IMR-90 (cell line): ENCODE results near the gene ASF1A. TPM values are rescaled to one million over a fixed set of nuclear protein-coding genes. Genes with fewer than 3 reads are reported as not detected.

ENCODE experiments used
- ATAC-seq: fragments of 200-7000 bp; cut with Tn5 transposase; 2 replicates; pipeline ENCODE4 v1.9.1; 2020; ENCODE audit warnings: low read depth, mild to moderate bottlenecking, moderate library complexity
- BruUV-seq: library from RNA; stranded (reverse); fragments of 400-500 nt; replicated peaks from 2 replicates; lab custom pipeline; 2021; lab: Mats Ljungman, UMichigan
- CTCF ChIA-PET: fragments of 300-600 bp; formaldehyde crosslinking; extraction: SDS; loops from one replicate; lab custom pipeline; 2021; ENCODE audit warnings: antibody characterized with exemption; lab: Yijun Ruan, JAX
- POLR2A ChIA-PET: fragments of 300-600 bp; sonication (Branson Sonifier 250); formaldehyde crosslinking; loops from one replicate; lab custom pipeline; 2022; ENCODE audit warnings: antibody characterized with exemption; ENCODE audit not compliant: unreplicated experiment; lab: Charles Lee
- DNase-seq: peaks from one replicate; pipeline ENCODE4 v3.0.0; 2013
- H2AFZ ChIP-seq: replicated peaks from 2 replicates; pipeline ENCODE3; 2013; ENCODE audit warnings: low read length, mild to moderate bottlenecking; ENCODE audit not compliant: poor library complexity
- H2AK5ac ChIP-seq: 2 replicates; pipeline ENCODE4 v1.6.1; 2013; ENCODE audit warnings: low read depth, low read length, inconsistent platforms
- H2AK9ac ChIP-seq: replicated peaks from 2 replicates; pipeline ENCODE3; 2013; ENCODE audit warnings: mild to moderate bottlenecking, low read depth, low read length, moderate library complexity; ENCODE audit not compliant: poor library complexity
- H2BK120ac ChIP-seq: 2 replicates; pipeline ENCODE4 v1.6.1; 2013; ENCODE audit warnings: low read depth, low read length, inconsistent platforms
- H2BK15ac ChIP-seq: 3 replicates; pipeline ENCODE4 v1.6.1; 2013; ENCODE audit warnings: low read depth, low read length, inconsistent platforms
- H2BK20ac ChIP-seq: 2 replicates; pipeline ENCODE4 v1.6.1; 2013; ENCODE audit warnings: low read depth, mild to moderate bottlenecking, inconsistent platforms, low read length, moderate library complexity
- H2BK5ac ChIP-seq: 2 replicates; pipeline ENCODE4 v1.6.1; 2013; ENCODE audit warnings: mild to moderate bottlenecking, low read depth, low read length, inconsistent platforms; ENCODE audit not compliant: poor library complexity, severe bottlenecking
- H3K14ac ChIP-seq: replicated peaks from 2 replicates; pipeline ENCODE4 v1.6.1; 2013; ENCODE audit warnings: low read depth, low read length, inconsistent platforms
- H3K18ac ChIP-seq: 2 replicates; pipeline ENCODE4 v1.6.1; 2013; ENCODE audit warnings: low read depth, low read length, control low read depth
- H3K23ac ChIP-seq: 2 replicates; pipeline ENCODE4 v1.6.1; 2013; ENCODE audit warnings: low read depth, low read length, inconsistent platforms
- H3K27ac ChIP-seq: 2 replicates; pipeline ENCODE4 v1.5.1; 2013; ENCODE audit warnings: mild to moderate bottlenecking, control low read depth, low read length; ENCODE audit not compliant: insufficient read depth
- H3K27me3 ChIP-seq: 2 replicates; pipeline ENCODE4 v1.6.1; 2013; ENCODE audit warnings: low read length; ENCODE audit not compliant: control insufficient read depth, insufficient read depth
- H3K36me3 ChIP-seq: 2 replicates; pipeline ENCODE4 v1.6.1; 2013; ENCODE audit warnings: low read length, mixed read lengths; ENCODE audit not compliant: control insufficient read depth, insufficient read depth
- H3K4ac ChIP-seq: 2 replicates; pipeline ENCODE4 v1.6.1; 2013; ENCODE audit warnings: low read depth, low read length, inconsistent platforms
- H3K4me1 ChIP-seq: 2 replicates; pipeline ENCODE4 v1.6.1; 2013; ENCODE audit warnings: low read length, mixed read lengths; ENCODE audit not compliant: control insufficient read depth, insufficient read depth
- H3K4me2 ChIP-seq: 2 replicates; pipeline ENCODE4 v1.6.1; 2013; ENCODE audit warnings: low read depth, mild to moderate bottlenecking, control low read depth, low read length, moderate library complexity
- H3K4me3 ChIP-seq: 2 replicates; pipeline ENCODE4 v1.5.1; 2013; ENCODE audit warnings: low read depth, mild to moderate bottlenecking, control low read depth, low read length, moderate library complexity; ENCODE audit not compliant: insufficient read depth
- H3K56ac ChIP-seq: 2 replicates; pipeline ENCODE4 v1.6.1; 2013; ENCODE audit warnings: low read length, inconsistent platforms; ENCODE audit not compliant: insufficient read depth; ENCODE audit errors: extremely low read depth
- H3K79me1 ChIP-seq, 2 experiments: 2 replicates each; pipeline ENCODE4 v1.6.1; 2013; ENCODE audit warnings: low read length in 2 of 2, inconsistent platforms in 1 of 2, low read depth in 1 of 2
- H3K9ac ChIP-seq: 2 replicates; pipeline ENCODE4 v1.6.1; 2013; ENCODE audit warnings: low read depth, low read length, control low read depth
- H3K9me1 ChIP-seq: 2 replicates; pipeline ENCODE4 v1.6.1; 2013; ENCODE audit warnings: low read length, inconsistent platforms; ENCODE audit not compliant: insufficient read depth
- H3K9me3 ChIP-seq: 2 replicates; pipeline ENCODE4 v1.6.1; 2013; ENCODE audit warnings: low read length; ENCODE audit not compliant: control insufficient read depth, insufficient read depth
- H4K20me1 ChIP-seq: 2 replicates; pipeline ENCODE4 v1.6.1; 2013; ENCODE audit warnings: low read length, inconsistent platforms; ENCODE audit not compliant: insufficient read depth
- H4K5ac ChIP-seq: 2 replicates; pipeline ENCODE4 v1.6.1; 2013; ENCODE audit warnings: mild to moderate bottlenecking, low read depth, low read length, control low read depth
- H4K8ac ChIP-seq, 2 experiments: 2 replicates each; pipeline ENCODE4 v1.6.1; 2013; ENCODE audit warnings: low read depth in 2 of 2, low read length in 2 of 2, control low read depth in 1 of 2, inconsistent platforms in 1 of 2
- H4K91ac ChIP-seq: 2 replicates; pipeline ENCODE4 v1.6.1; 2013; ENCODE audit warnings: low read depth, low read length, inconsistent platforms; ENCODE audit not compliant: insufficient read depth
- CTCF ChIP-seq: conservative IDR thresholded peaks from 2 replicates; pipeline ENCODE4 v1.5.1; 2012; ENCODE audit warnings: mild to moderate bottlenecking, low read depth, low read length, improper control_type of control experiment
- SMC3 ChIP-seq: fragments of 150-350 bp; IDR thresholded peaks from 2 replicates; pipeline ENCODE4 v1.6.1; 2016; ENCODE audit warnings: low read depth, mild to moderate bottlenecking, antibody characterized with exemption, low read length, moderate library complexity
- WGBS, 2 experiments: methylation state at CpG; one replicate each; pipeline versions ENCODE4 v1.1.5 to v1.1.7; 2013; ENCODE audit warnings: missing lambda C conversion rate in 2 of 2; ENCODE audit not compliant: insufficient read length in 1 of 2; ENCODE audit errors: extremely low coverage in 2 of 2; 5-methylcytosine and 5-hydroxymethylcytosine counted together
- dilution Hi-C: fragments of 300-500 bp; cut with HindIII; formaldehyde crosslinking; loops from one replicate; pipeline ENCODE4 v1.14.3; 2018; ENCODE audit warnings: low sequenced_read_pairs; ENCODE audit not compliant: unreplicated experiment
- in situ Hi-C: fragments of 300-500 bp; cut with MboI; formaldehyde crosslinking; loops from 3 replicates; pipeline ENCODE4 v1.14.3; 2019; ENCODE audit warnings: low sequenced_read_pairs, inconsistent platforms, mixed read lengths
- intact Hi-C: fragments of 100-400 bp; cut with micrococcal nuclease; formaldehyde crosslinking; loops from 2 replicates; pipeline ENCODE4 v1.10.0; 2022
- polyA plus RNA-seq, 3 experiments: library from polyadenylated mRNA; depleted of rRNA; stranded (reverse); fragments of >200 nt; gene quantifications; 2 replicates each; pipeline ENCODE4 v1.2.3, GENCODE V29; 2012; ENCODE audit warnings: low replicate concordance in 1 of 3
- total RNA-seq: library from RNA; depleted of rRNA; stranded (reverse); fragments of >200 nt; gene quantifications from 2 replicates; pipeline ENCODE4 v1.2.3, GENCODE V29; 2012

ASF1A gene
- total and polyA plus RNA-seq, 2 of the 4 experiments (the other 2 are of a cell fraction), result 10.1 to 11.1 TPM

DNA sequence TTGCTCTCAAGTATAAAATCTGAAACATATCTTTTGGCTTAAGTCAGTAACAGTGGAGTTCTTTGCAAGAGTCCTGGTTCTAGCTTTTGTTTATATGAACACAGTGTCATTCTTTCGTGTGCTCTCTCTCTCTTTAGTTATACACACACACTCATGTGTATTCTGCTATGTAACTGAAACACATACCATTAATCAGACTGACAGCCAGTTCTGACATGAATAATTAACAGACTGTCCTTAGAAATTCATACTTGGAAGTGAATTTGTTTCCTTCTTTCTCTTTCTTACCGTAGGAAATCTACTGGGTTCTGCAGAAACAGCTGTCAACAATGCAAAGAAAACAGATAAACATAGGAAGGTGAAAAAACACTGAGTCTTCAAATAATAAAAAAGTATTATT is 38.5 kb downstream of the ASF1A start:
- Histone ChIP-seq H3K79me1 (peaks cover 0 to 7% of the 10 kb centered on the region in 2 experiments; a peak in 2 of 4 replicates), H3K27ac (no peak overlapping the region), H3K56ac (no peak overlapping the region), H4K5ac (no peak overlapping the region), H3K4me1 (no peaks in the 10 kb centered on the region), H4K20me1 (no peaks in the 10 kb centered on the region), H2AK5ac (no peak overlapping the region), H3K27me3 (no peaks in the 10 kb centered on the region), H3K36me3 (no peaks in the 10 kb centered on the region), H2BK120ac (no peak overlapping the region), H4K91ac (no peak overlapping the region), H2BK15ac (no peak overlapping the region), H3K9ac (no peak overlapping the region), H3K9me3 (no peaks in the 10 kb centered on the region), H3K18ac (no peak overlapping the region), H2AFZ (no peak overlapping the region), H2AK9ac (no peak overlapping the region), H3K9me1 (no peaks in the 10 kb centered on the region), H2BK5ac (no peak overlapping the region), H3K14ac (no peak overlapping the region), H3K23ac (no peak overlapping the region), H3K4me2 (no peak overlapping the region), H3K4me3 (no peak overlapping the region), H4K8ac (no peak overlapping the region), H3K4ac (no peak overlapping the region), H2BK20ac (no peak overlapping the region)
- intact Hi-C loops (no loop called here), in situ Hi-C loops (no loop called here), dilution Hi-C loops (no loop called here)
- ATAC-seq, result no peak
- CTCF ChIA-PET, result no interaction called here
- no peak for TF ChIP-seq CTCF
- TF ChIP-seq SMC3, result no peak
- POLR2A ChIA-PET, result no interaction called here
- no CpG with 5 or more reads among the region's 2 CpGs for WGBS, 2 experiments
- peak; percentile 40 for DNase-seq
- BruUV-seq, result no TSS peak
